GM19025 (cell line): ENCODE measurements around the gene PHKA2.

Experiments used
- ATAC-seq: cut with Tn5 transposase; IDR thresholded peaks from one replicate; pipeline ENCODE4 v1.9.1; 2021; ENCODE audit warnings: mild to moderate bottlenecking, low read depth, moderate library complexity; ENCODE audit not compliant: unreplicated experiment

Gene PHKA2

GRCh38 chrX:18933617-18934016, 50.3 kb downstream of the PHKA2 start:
- ATAC-seq, result no peak

- no peak for ATAC-seq
These were observed 51.9 kb downstream of the PHKA2 start for GRCh38 chrX:18931972-18932371.

- no peak for ATAC-seq
These were observed 54.1 kb downstream of the PHKA2 start for GRCh38 chrX:18929775-18930174.

GRCh38 chrX:18927558-18927957, 56.4 kb downstream of the PHKA2 start:
- ATAC-seq, result no peak

GRCh38 chrX:18924507-18925088, 59.3 kb downstream of the PHKA2 start:
- no peak for ATAC-seq

- ATAC-seq, result no peak
These were observed 63.3 kb downstream of the PHKA2 start for GRCh38 chrX:18920566-18920965.

- no peak for ATAC-seq
These were observed 63.8 kb downstream of the PHKA2 start for GRCh38 chrX:18920079-18920478.

- ATAC-seq, result no peak
These were observed 66.1 kb downstream of the PHKA2 start for GRCh38 chrX:18917831-18918230.

- ATAC-seq, result no peak
These were observed 77.6 kb downstream of the PHKA2 start for GRCh38 chrX:18906286-18906685.

GRCh38 chrX:18900401-18900976, 83.4 kb downstream of the PHKA2 start:
- no peak for ATAC-seq

GRCh38 chrX:18899796-18900380, 84.0 kb downstream of the PHKA2 start:
- ATAC-seq, result no peak

- no peak for ATAC-seq
These were observed 85.4 kb downstream of the PHKA2 start for GRCh38 chrX:18898492-18898891.

GRCh38 chrX:18898091-18898490, 85.8 kb downstream of the PHKA2 start:
- ATAC-seq, result no peak

GRCh38 chrX:18897611-18898010, 86.3 kb downstream of the PHKA2 start:
- ATAC-seq, result no peak

- no peak for ATAC-seq
These were observed 87.0 kb downstream of the PHKA2 start for GRCh38 chrX:18896680-18897544.

GRCh38 chrX:18895189-18895951, 88.5 kb downstream of the PHKA2 start:
- ATAC-seq, result no peak

GRCh38 chrX:18894156-18894555, 89.8 kb downstream of the PHKA2 start:
- no peak for ATAC-seq

- no peak for ATAC-seq
These were observed 90.4 kb downstream of the PHKA2 start for GRCh38 chrX:18893536-18893935.

- ATAC-seq, result no peak
These were observed 91.0 kb downstream of the PHKA2 start for GRCh38 chrX:18892899-18893298.

GRCh38 chrX:18891548-18891945, 92.4 kb downstream of the PHKA2 start:
- no peak for ATAC-seq
